GM12872 (cell line): Measurements from ENCODE around the gene CCL19.
A peak's percentile ranks its signal among the peaks of the same experiment; 100 is the strongest.

Source experiments
- CTCF ChIP-seq: IDR thresholded peaks from 3 replicates; pipeline ENCODE4 v1.5.1; 2011; ENCODE audit warnings: low read depth, mild to moderate bottlenecking, low read length, moderate library complexity; ENCODE audit not compliant: insufficient read depth

The CCL19 gene

GRCh38 chr9:34684145-34684544 is 6.9 kb downstream of the CCL19 start:
- no peak for TF ChIP-seq CTCF

GRCh38 chr9:34675869-34676268 is 15.2 kb downstream of the CCL19 start:
- no peak for TF ChIP-seq CTCF

GRCh38 chr9:34675048-34675714 is 15.9 kb downstream of the CCL19 start:
- peak; percentile 83 for TF ChIP-seq CTCF

GRCh38 chr9:34674440-34674839 is 16.6 kb downstream of the CCL19 start:
- no peak for TF ChIP-seq CTCF

- no peak for TF ChIP-seq CTCF
Observed at GRCh38 chr9:34671307-34671706, 19.8 kb downstream of the CCL19 start.

- TF ChIP-seq CTCF, result no peak
Observed at GRCh38 chr9:34669809-34670562, 21.1 kb downstream of the CCL19 start.

- TF ChIP-seq CTCF, result no peak
Observed at GRCh38 chr9:34665381-34666250, 25.5 kb downstream of the CCL19 start.
